A549 (cell line): ENCODE data around the gene CD81.
A peak's percentile ranks its signal among the peaks of the same experiment; 100 is the strongest.

Source experiments
- CBX8 ChIP-seq: fragments of 200-600 bp; sonication (generic); IDR thresholded peaks from 2 replicates; pipeline ENCODE4 v1.6.1; 2016
- CTCF ChIP-seq: fragments of >200 bp; sonication (Bioruptor Twin); formaldehyde crosslinking; IDR thresholded peaks from 3 replicates; pipeline ENCODE4 v1.5.1; 2016
- MYC ChIP-seq: IDR thresholded peaks from 2 replicates; pipeline ENCODE4 v1.6.1; 2012; ENCODE audit warnings: mild to moderate bottlenecking, inconsistent platforms, low read length, improper control_type of control experiment, borderline replicate concordance

- TF ChIP-seq MYC: no peak
- TF ChIP-seq CTCF: peak; percentile 84
- no peak for TF ChIP-seq CBX8
Observed at GRCh38 chr11:2420502-2421225, 43.6 kb downstream of the CD81 start.
